GM19025 (cell line): ENCODE measurements around the gene L1CAM.

Source experiments
- ATAC-seq: cut with Tn5 transposase; IDR thresholded peaks from one replicate; pipeline ENCODE4 v1.9.1; 2021; ENCODE audit warnings: mild to moderate bottlenecking, low read depth, moderate library complexity; ENCODE audit not compliant: unreplicated experiment

L1CAM gene

DNA sequence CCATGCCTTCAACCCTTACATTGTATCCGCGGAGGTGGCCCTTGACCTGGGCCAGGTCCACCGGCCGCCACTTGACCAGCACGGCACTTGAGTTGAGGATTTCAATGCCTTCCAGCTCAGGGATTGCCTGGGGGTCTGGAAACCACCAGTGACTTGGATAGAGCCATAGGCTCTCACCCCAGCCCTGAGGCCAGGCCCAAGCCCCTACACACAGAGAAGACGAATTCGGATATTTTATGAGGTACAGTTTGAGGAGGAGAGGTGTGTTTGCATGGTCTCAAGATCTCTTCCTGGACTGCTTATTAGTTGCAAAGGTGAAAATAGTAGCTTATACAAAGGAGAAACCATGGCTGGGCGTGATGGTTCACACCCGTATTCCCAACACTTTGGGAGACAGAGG, 20.3 kb downstream of the L1CAM start:
- no peak for ATAC-seq

DNA sequence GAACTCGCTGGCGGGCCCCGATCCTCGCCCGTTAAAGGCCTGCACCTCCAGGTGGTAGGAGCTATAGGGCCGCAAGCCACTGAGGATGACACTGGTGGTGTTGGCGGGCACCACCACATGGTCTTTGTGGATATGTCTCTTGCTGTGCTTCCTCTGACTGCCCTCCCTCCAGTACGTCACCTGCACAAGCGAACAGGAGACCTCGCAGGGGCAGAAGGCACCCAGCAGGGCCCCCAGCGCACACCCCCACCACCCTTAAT, 20.7 kb downstream of the L1CAM start:
- ATAC-seq = no peak

DNA sequence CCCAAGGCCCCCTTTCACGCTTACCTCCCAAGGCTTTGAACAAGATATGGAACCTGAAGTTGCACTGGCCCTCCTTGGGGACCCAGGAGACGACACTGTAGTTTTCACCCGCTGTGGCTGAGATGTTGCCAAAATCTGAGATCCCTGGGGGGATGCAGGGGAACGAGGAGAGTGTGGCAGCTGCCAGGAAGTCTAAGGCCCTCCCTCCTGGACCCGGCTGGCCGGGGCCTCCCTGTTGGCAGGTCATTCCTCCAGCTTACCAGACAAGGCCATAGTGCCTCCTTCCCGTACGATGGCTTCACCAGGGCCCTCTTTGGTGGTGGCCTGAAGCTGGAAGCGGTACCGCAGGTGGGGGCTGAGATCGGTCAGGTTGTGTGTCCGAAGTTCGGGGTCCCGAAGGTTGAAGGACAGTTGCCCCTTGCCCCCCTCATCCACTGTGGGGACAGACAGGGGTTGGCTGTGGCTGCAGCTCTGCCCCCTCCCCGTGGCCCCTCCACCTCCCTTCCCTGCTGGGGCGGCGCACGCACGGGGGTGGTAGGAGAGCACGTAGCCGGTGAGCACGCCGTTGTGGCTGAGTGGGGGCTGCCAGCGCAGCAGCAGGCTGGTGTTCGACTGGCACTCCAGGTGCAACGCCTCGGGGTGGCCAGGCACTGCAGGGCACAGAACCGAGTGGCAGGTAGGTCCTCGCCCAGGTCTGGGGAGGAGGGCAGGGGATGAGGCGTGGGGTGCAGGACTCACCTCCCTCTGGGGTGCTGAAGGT, 21.2 kb downstream of the L1CAM start:
- ATAC-seq = no peak

DNA sequence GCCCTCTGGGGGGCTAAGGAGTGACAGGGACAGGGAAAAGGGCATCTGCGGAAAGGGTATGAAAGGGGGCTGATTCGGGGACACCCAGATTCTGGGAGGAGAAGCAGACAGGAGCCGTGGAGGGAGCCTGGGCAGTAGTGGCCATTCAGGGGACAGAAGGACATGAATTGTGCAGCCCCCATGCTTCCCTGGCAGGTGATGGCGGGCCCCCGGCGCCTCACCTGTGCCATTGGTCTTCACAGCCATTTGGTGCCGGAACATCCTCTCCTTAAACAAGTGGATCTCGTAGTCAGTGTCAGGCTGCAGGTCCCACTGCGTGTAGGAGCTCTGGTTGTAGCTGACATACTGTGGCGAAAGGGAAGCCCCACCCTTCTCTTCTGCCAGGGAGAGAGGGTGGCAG, 21.9 kb downstream of the L1CAM start:
- ATAC-seq = no peak

DNA sequence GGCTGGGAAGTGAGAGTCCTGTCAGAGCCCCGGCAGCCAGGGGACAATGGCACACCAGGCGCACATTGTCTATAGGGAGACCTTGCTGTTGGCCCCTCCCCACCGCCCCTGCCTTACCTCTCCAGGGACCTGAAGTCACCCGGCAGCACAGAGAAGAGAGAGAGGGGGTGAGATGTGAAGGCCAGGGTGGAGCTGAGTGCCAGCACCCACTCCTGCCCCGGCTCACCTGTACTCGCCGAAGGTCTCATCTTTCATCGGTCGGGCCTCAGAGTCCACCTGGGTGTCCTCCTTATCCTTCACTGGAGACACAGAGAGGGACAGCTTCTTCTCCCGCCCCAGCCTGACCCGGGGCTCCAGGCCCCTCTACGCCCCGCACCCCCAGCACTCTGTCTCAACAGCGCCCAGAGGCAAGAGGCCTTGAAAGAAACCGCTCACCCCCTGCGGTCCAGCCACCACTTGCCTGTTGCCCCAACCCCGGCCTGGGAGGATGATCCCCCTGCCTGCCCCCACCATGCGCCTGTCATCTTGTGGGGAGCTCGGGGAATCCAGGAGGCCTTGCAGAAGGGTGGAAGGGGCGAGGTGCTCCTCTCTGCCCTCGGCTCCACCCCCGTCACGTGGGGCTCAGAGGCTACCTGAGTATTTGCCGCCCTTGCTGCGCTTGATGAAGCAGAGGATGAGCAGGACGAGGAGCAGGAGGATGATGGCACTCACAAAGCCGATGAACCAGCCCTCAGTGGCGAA, 22.6 kb downstream of the L1CAM start:
- ATAC-seq = no peak

DNA sequence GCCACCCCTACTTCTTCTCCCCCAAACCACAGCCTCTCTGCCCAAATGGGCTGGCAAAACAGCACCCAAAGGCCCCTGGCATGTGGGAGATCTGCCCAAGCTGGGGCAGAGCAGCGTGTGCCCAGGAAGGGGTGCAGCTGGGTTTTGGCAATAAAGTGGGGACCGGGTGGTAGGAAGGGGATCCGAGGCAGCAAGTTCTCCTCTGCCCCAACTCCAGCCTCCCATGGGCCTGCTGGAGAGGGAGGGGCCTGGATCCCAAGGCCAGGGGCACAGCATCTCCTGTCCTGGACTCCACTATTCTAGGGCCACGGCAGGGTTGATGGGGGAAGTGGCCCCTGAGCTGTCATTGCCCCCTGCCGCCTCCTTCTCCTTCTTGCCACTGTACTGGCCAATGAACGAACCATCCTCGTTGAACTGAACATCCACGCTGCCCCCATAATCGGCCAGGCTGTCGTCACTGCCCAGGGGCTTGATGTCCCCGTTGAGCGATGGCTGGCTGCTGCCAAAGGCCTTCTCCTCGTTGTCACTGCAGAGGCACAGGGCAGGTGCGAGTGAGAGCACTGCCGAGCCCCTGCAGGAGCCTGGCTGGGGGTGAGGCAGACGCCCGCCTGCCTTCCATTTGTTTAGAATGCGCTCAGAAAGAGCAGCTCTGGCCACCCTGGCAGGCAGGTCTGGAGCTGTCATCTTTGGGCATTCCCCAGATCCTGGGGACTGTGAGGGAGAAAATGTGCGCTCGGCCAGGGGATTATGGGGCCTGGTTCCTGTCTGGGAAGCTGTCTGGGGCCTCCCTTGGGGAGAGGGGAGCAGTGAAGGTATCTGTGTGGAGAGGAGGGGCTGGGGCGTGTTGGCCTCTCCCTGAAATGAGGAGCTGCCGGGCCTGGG, 23.4 kb downstream of the L1CAM start:
- ATAC-seq = no peak

DNA sequence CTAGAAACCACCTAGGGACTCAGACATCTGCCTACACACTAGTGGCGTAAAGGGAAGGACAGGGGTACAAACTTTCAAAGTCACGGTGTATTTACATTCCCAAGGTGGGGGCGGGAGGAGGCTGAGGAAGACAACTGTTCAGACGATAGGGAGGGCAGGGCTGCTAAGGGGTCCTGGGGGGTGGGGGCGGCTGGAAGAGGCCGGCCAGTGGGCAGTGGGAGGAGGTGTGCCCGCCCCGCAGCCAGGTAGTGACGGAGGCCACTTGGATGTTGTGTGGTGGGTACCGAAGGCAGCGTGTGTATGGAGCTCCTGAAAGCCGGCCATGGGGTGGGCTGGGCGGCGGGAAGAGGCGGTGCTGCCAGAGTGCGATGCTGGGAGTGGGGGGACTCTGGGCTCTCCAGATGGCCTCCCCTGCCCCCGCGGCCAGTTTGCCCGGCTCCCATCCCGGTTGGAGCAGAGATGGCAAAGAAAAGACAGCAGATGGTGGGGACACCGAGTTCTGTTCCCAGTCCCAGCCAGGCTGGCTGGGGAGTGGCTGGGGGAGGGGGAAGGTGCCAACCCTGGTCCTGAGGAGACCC, 24.2 kb downstream of the L1CAM start:
- no peak for ATAC-seq

DNA sequence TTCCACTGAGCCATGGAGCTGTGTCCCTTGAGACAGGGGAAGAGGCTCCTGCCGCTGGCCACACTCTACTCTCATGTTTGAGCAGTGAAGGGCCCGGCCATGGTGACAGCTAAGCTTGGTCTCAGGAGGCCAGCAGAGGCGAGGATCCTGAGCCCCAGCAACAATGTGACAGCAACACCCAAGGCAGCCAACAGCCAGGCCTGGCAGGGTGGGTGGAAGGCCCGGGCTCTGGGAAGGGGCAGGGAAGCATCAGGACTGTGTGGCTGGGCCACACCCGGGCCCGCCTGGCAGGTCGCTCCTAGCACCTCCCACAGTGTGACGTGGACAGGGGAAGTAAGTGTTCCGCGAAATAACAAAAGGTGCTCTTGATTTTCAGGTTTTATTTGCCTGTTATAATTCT, 24.8 kb downstream of the L1CAM start:
- ATAC-seq = no peak

DNA sequence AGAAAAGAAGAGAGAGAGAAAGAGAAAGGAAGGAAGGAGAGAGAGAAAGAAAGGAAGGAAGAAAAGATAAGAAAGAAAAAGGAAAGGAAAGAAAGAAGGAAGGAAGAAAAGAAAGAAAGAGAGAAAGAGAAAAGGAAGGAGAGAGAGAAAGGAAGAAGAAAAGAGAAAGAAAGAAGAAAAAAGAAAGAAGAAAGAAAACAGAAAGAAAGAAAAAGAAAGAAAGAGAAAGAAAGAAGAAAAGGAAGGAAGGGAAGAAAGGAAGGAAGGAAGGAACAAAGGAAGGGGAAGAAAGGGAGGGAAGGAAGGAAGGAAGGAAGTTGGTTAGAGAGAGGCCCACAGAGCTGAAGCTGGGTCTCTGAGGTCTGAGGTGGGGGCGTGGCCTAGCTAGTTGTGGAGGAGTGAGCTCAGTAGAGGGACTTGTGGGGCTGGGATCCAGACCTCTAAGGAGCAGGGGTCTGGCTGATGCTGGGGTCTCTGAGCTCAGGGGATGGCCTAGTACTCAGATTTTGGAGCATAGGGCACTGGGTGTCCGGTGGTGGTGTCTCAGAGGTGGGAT, 28.5 kb downstream of the L1CAM start:
- ATAC-seq = no peak

DNA sequence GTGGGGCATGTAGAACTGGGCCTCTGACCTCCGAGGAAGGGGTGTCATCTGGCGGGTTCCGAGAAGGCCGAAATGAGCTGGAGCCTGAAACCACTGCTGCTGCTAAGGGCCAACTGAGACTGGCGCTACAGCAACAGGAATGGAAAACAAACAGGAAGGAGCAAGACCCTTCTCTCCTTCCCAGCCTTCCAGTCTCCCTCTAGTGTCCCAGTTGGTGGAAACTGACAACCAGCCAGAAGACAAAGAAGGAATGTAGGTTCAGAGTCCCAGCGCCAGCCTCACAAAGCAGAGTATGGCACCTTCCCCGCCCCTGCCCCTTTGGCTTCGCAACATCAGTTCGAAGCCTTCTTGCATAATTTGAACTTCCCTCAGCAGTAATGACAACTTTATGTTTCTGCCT, 31.3 kb downstream of the L1CAM start:
- no peak for ATAC-seq

DNA sequence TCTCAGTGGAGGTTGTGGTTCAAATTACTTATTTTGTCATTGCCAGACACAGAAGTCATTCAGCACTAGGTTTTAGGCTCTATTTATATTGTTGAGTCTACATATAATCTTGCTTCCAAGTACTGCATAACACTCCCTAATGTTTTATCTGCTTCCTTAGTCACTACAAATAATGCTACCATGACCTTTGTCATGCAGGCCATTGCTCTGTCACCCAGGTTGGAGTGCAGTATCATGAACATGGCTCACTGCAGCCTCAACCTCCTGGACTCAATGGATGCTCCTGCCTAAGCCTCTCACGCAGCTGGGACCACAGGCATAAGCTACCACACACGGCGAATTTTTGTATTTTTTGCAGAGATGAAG, 32.1 kb downstream of the L1CAM start:
- no peak for ATAC-seq

DNA sequence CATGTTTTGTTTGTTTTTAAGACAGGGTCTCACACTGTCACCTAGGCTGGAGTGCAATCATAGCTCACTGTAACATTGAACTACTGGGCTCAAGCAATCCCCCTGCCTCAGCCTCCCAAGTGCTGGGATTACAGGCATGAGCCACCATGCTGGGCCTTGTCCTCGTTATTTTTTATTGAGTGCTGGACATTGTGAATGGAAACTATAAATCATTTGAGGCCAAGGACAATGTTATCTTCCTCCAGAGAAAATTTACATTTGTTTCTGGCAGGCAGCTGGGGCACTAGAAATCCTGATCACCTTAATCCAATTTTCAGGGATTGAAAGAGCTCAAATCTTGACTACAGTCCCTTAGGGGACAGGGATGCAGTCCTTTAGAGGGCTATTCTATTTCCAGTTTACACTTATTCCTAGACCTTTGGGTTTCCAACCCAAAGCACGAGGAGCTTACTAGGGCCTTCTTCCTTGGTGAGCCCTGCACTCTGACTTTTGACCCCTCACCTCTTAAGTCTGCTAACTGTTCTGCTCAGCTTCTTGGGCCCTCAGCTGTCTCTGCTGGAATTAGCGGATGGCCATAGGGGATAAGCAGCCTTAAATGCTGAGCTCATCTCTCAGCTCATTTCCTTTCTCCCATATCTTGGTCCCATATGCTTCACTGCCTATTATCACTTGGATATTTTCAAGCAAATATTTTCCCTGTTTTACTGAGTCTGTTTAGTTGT, 32.6 kb downstream of the L1CAM start:
- ATAC-seq = no peak

DNA sequence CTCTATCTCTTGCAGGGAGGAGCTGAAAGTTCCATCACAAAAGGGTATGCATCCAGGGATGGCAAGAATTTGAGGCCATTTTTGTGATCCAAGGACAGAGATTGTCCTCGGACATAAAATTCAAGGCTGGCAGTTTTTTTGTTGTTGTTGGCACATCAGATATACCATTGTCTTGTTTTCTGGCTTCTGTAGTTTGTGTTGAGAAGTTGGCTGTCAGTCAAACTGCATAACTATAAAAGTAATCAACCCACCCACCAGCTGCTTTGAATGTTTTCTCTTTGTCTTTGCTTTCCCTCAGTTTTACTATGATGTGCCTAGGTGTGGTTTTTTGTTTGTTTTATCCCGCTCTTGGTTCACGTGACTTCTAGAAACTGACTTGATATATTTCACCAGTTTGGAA, 34.0 kb downstream of the L1CAM start:
- no peak for ATAC-seq

DNA sequence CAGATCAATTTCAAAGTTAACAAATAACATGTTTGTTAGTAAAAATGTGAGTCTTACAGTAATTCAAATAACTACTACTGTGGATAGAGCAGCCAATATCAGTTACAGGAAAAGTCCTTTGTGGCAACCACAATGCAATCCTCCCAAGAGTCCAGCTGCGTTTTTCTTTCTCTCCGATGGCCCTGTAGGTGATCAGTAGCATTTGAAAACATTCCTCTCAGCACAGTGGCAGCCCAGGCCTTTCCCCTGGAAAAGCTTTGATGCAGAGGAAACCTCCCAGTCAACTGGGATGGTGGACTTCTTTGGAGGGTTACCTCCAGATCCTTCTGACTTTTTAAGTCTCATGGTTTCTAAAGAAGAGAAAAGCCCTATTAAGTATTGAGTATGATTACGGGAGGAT, 37.6 kb downstream of the L1CAM start:
- no peak for ATAC-seq

DNA sequence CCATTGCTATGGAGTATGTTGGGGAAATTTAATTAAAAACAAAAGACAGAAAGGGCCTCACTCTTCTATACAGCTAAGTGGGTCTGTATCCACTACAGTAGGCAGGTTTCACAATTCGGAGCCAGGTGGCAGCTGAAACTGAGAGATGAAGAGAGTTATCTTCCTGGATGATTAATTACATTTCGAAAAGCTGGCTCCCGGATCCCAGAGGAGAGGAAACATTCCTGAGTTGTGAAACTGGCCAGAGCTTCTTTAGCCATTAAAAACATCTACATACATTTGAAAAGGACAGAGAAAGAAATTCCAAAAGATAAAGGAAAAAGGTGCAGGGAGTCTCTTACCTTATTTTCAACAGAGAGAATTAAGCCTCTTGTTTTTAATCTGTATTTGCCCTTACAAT, 40.1 kb downstream of the L1CAM start:
- no peak for ATAC-seq

DNA sequence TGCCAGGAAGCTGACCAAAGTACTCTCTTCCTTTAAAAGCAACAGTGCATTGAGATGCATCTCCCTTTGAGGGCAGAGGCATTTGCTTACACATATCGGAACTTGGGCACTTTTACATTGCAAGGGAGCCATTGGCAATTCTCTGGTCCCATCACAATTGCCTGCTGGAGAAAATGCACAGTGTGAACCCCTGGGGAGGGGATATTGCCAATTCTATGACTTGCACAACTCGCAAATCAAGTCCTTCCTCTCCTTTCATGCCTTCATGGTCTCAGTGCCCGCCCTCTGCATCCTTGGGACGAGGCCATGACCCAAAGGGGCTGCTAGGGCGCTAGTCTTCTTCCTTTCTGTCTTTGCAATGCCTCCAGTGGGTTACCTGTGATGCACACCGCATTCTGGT, 40.8 kb downstream of the L1CAM start:
- ATAC-seq = no peak

DNA sequence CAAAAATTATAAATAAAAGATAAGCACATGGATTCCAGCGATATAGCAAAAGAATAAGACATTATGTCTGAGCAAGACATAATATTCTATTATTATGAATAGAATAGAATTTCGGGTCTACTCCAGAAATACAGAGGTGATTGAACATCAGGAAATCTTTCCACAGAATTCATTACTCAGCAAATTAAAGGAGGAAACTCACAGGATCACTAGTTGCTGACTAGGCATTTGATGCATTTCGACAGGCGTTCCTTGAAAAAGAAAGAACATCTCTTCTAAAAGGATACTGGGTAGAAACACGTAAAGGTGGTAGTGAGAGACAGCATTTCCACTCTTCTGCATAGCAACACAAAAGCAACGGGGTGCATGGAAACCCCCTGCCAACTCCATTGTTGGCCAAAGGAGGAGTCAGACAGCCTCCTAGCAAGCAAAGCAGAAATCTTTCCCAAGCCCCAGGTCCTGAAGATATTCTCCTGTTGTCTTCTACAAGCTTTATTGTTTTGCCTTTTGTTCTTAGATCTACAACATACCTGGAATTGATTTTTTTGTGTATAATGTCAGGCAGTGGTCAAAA, 41.4 kb downstream of the L1CAM start:
- ATAC-seq = no peak

DNA sequence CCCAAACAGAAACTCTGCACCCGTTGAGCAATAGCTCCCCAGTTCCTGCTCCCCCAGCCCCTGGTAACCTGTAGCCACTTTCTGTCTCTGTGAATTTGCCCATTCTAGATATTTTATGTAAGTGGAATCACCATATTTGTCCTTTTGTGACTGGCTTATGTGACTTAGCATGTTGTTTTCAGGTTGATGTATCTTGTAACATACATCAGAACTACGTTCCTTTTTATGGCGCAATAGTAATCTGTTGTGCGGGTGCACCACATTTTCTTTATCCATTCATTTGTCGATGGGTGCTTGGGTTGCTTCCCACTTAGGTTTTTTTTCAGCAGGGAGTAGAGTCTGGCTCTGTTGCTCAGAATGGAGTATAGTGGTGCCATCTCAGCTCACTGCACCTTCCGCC, 49.1 kb downstream of the L1CAM start:
- ATAC-seq = no peak

DNA sequence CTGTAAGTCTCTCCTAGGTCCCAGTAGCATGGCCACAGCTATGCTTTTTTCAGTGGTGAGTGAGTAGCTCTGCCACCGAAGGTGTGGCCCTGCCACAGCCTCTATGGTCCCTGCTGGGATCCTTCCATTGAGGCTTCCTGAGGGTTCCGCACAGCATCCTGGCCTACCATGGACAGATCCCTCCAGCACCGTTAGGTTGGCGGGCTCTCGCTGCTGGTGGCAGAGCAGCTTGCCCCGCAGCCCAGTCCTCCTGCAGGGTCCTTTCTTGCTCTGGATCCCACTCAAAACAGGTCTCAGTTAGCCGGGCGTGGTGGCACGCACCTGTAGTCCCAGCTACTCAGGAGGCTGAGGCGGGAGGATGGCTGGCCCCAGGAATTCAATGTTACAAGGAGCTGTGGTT, 53.2 kb downstream of the L1CAM start:
- no peak for ATAC-seq
